Keratinocyte (primary cell): ENCODE data around the gene DUSP22.

Experiments used
- EZH2 ChIP-seq: IDR thresholded peaks from one replicate; pipeline ENCODE4 v1.6.1; 2012; ENCODE audit warnings: inconsistent platforms, mild to moderate bottlenecking, low read length, moderate library complexity
- TF ChIP-seq, protein P1 (sequence below), 3 experiments: IDR thresholded peaks in 1 of 3; conservative IDR thresholded peaks in 1 of 3; optimal IDR thresholded peaks in 1 of 3; 2 replicates in 2 of 3; 3 replicates in 1 of 3; pipeline versions ENCODE3 to v1.5.1; 2011; ENCODE audit warnings: low read length in 3 of 3, mild to moderate bottlenecking in 3 of 3, moderate library complexity in 2 of 3, control low read depth in 1 of 3, inconsistent platforms in 1 of 3; ENCODE audit not compliant: insufficient read depth in 2 of 3; ENCODE audit errors: extremely low read depth in 1 of 3

DNA sequence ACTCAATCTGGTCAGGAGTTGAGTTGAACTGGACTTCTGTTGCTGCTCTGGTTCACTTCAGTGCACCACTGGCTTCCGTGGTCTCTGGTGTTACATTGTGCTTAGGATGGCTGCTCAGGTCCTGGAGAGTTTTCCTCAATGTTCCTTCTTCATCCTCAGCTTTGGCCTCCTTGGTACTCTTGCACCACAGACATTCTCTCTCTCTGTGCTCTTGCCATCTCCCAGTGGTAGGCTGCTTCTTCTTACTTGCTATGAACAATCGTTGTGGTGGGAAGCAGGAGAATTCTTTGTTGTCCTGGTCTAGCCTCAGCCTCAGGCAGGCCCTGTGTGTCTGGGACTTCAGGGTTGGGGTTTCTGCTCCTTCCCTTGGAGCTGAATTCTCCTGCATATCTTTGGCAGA, 14.5 kb upstream of the DUSP22 start:
- TF ChIP-seq, protein P1, sequence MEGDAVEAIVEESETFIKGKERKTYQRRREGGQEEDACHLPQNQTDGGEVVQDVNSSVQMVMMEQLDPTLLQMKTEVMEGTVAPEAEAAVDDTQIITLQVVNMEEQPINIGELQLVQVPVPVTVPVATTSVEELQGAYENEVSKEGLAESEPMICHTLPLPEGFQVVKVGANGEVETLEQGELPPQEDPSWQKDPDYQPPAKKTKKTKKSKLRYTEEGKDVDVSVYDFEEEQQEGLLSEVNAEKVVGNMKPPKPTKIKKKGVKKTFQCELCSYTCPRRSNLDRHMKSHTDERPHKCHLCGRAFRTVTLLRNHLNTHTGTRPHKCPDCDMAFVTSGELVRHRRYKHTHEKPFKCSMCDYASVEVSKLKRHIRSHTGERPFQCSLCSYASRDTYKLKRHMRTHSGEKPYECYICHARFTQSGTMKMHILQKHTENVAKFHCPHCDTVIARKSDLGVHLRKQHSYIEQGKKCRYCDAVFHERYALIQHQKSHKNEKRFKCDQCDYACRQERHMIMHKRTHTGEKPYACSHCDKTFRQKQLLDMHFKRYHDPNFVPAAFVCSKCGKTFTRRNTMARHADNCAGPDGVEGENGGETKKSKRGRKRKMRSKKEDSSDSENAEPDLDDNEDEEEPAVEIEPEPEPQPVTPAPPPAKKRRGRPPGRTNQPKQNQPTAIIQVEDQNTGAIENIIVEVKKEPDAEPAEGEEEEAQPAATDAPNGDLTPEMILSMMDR (optimal IDR thresholded peaks at IDR 0.05 in 1 of 3, IDR thresholded peaks at IDR 0.05 in 1 of 3, conservative IDR thresholded peaks at IDR 0.05 in 1 of 3; ENCODE audit: extremely low read depth in 1 of 3, insufficient read depth in 2 of 3, low read length in 3 of 3): no peak
- no peak for TF ChIP-seq EZH2
